HEK293 (cell line): ENCODE measurements around the gene PINLYP.

ENCODE experiments used
- BCL6B ChIP-seq: fragments of 450-650 bp; formaldehyde crosslinking; IDR thresholded peaks from 2 replicates; pipeline ENCODE4 v1.5.1; 2017; ENCODE audit warnings: missing biosample characterization, missing genetic modification characterization
- ZFP37 ChIP-seq: fragments of 450-650 bp; formaldehyde crosslinking; IDR thresholded peaks from 2 replicates; pipeline ENCODE4 v1.5.1; 2016; ENCODE audit warnings: missing biosample characterization, missing genetic modification characterization
- ZNF37A ChIP-seq: fragments of 450-650 bp; IDR thresholded peaks from 2 replicates; pipeline ENCODE4 v1.5.1; 2018; ENCODE audit warnings: missing biosample characterization, missing genetic modification characterization
- ZNF549 ChIP-seq: fragments of 450-650 bp; IDR thresholded peaks from 2 replicates; pipeline ENCODE4 v1.5.1; 2018; ENCODE audit warnings: missing biosample characterization, missing genetic modification characterization, mild to moderate bottlenecking, inconsistent platforms, moderate library complexity
- ZNF560 ChIP-seq: fragments of 450-650 bp; formaldehyde crosslinking; IDR thresholded peaks from 2 replicates; pipeline ENCODE4 v1.5.1; 2017; ENCODE audit warnings: missing biosample characterization, missing genetic modification characterization, borderline replicate concordance

DNA sequence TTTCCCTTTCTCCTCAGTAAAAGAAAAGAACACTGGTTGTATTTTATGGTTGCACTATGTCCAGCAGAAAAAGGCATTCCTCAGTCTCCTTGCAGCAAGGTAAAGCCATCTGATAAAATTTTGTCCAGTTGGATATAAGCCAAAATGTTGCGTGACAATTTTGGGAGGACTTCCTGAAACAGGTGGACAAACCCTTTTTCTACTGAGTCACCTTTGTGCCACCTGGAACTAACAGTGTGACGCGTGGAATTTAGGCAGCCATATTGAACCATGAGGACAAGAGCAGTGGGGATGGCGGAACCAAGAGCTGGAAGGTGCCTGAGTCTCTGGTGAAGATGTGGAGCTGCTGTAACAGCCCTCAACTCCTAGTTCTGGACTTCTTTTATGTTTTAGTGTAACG lies 55.9 kb downstream of the PINLYP start:
- TF ChIP-seq ZNF37A (no peak), ZFP37 (no peak), ZNF549 (tag by site-specific recombination) (no peak), BCL6B (no peak), ZNF560 (no peak)
